Fibroblast of mammary gland (primary cell): ENCODE results near the gene ABHD11.
A peak's percentile ranks its signal among the peaks of the same experiment; 100 is the strongest.
"Not testable (repeated sequence)": the region's sequence is repeated elsewhere in the genome, so short reads cannot be mapped to it uniquely, and the experiment has no call there.

Experiments
- DNase-seq: peaks from one replicate; pipeline ENCODE4 v3.0.0-alpha.2; 2010; ENCODE audit warnings: low read depth
- H3K4me3 ChIP-seq: 2 replicates; pipeline ENCODE4 v1.5.1; 2011; ENCODE audit warnings: low read depth, mild to moderate bottlenecking, low read length, moderate library complexity; ENCODE audit not compliant: control insufficient read depth
- TF ChIP-seq, protein P1 (sequence below): conservative IDR thresholded peaks from 2 replicates; pipeline ENCODE4 v1.5.1; 2011; ENCODE audit warnings: low read depth, low read length, inconsistent platforms; ENCODE audit not compliant: control insufficient read depth, insufficient read depth

Gene ABHD11

DNA sequence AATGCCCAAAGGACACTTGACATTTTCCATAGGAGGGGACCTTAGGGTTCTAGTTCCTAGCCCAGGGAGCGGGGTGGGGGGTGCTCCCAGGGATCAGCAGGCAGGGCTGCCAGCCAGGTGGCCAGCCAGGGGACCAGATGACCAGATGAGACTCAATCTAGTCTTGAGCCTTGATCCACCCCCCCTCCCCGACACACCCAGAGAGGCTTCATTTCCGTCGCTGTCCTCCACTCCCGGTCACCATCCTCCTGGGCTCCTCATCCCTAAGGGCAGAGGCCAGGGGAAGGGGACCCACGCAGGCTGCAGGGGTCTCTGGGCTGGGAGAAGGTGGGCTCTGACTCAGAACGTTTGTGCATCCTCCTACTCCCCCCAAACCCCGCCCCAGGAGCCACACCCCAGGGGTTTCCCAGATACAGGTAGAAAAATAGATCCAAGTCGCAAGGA, 20.1 kb downstream of the ABHD11 start:
- TF ChIP-seq, protein P1, sequence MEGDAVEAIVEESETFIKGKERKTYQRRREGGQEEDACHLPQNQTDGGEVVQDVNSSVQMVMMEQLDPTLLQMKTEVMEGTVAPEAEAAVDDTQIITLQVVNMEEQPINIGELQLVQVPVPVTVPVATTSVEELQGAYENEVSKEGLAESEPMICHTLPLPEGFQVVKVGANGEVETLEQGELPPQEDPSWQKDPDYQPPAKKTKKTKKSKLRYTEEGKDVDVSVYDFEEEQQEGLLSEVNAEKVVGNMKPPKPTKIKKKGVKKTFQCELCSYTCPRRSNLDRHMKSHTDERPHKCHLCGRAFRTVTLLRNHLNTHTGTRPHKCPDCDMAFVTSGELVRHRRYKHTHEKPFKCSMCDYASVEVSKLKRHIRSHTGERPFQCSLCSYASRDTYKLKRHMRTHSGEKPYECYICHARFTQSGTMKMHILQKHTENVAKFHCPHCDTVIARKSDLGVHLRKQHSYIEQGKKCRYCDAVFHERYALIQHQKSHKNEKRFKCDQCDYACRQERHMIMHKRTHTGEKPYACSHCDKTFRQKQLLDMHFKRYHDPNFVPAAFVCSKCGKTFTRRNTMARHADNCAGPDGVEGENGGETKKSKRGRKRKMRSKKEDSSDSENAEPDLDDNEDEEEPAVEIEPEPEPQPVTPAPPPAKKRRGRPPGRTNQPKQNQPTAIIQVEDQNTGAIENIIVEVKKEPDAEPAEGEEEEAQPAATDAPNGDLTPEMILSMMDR = no peak
- no peak for DNase-seq
- peak overlapping the region; percentile 78 for H3K4me3 ChIP-seq

DNA sequence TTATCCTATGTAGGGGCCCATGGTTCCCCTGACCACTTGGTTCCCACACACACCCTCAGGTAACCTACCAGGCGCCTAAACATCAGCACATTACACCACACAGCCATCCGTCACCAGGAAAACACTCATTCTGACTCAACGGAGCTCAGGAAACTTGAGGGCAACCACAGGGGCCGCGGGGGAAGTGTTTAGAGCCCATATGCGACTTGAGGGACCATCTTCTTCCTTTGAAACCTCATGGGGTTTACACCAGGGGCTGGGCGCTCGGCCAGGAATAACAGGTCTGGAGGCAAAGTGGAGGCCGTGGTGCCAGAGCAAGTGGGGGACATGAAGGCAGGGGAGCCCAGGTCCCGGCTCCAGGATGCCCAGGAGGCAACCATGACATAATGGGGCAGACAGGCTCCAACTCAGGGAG, 20.6 kb downstream of the ABHD11 start:
- TF ChIP-seq, protein P1 = no peak
- DNase-seq = peak; percentile 92
- peak overlapping the region; percentile 78 for H3K4me3 ChIP-seq

DNA sequence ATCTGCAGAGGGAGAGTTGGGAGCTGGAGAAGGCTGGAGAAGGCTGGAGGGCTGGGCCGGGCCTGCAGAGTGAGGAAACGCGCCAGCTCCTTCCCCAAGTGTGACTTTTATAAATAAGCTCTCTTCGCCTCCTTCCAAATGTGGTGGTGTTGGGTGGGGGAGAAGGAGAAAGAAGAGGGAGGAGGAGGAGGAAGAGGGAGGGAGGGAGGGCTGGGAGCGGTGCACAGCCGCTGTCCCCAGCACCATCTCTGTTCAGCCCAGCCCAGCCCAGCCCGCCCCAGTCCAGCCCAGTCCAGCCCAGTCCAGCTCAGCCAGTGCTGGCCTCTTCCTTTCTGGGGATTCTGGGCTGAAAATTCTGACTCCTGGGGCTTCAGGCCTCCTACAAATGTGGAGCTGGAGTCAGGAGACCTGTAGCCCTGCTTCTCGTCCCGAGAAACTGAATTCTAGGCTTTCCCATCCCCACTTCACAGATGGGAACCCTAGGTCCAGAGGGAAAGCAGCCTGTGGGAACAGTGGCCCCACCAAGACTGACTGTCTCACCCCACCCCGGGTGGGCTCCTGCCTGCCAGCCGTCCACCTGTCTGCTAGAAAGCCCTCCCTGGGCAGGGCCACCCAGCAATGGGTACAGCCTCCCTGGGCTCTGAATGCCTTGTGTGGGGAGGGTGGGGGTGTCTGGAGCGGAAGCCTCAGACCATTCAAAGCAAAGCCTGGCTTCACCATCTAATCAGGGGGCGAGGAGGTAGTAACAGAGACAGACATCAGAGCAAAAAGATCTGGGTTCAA, 21.4 kb downstream of the ABHD11 start:
- peak; percentile 35 for DNase-seq
- peak overlapping the region; percentile 78 for H3K4me3 ChIP-seq
- TF ChIP-seq, protein P1 = no peak

DNA sequence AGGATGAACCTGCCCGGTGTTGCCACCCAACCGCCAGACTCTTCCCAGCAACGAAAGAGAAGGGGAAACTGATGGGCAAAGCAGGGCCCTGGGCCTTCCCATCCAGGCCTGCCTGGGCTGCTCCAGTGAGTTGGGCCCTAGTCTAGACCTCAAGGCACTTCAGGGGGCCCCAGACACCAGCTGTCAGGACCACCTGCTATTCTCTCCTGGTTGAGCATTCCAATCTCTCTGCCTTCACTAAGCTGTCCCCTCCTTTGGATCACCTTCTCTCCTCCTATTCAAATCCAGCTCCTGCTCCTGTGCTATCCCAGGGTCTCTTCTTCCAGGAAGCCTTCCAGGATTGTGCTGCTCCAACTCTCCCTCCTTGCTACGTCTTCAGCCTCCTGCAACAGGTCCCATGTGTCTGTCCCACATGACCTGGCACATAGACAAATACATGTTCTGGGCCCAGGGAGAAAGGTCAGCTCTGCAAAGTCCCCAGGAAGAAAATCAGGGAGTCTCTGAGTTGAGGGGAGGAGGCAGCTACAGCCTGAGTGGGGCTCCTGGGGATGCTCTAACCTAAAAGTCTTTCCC, 22.2 kb downstream of the ABHD11 start:
- TF ChIP-seq, protein P1 = no peak
- DNase-seq = peak; percentile 19
- H3K4me3 ChIP-seq = no peak overlapping the region

DNA sequence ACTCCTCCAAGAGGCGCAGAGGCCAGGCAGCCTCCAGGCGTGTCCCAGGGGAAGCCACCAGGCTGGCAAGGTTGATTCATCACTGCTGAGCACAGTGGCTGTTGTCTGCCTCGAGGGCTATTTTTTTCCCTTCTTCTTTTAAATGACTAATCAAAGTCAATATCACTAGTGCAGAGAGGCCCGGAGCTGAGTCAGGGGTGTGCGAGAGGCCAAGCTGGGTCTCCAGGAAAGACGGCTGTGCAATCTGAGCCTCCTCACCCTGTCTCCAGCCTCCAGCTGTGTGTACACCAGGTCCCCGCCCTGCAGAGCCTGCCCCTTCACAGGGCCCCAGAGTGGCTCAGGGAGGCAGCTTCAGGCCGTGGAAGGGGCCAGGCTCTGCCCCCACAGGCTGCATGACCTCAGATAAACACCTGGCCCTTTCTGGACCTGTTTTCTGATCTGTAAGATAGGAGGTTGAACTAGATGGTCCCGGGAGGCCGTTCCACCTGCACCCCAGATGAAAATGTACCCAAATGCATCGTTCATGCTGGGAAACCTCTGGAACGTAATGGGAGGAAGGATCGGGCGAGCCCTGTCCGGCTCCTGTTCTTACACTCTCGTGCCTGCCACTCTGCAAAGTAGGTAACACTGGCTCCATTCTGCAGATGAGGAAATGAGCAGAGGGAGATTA, 22.8 kb downstream of the ABHD11 start:
- H3K4me3 ChIP-seq = peak overlapping the region; percentile 1
- DNase-seq = peak; percentile 98
- TF ChIP-seq, protein P1 = no peak

DNA sequence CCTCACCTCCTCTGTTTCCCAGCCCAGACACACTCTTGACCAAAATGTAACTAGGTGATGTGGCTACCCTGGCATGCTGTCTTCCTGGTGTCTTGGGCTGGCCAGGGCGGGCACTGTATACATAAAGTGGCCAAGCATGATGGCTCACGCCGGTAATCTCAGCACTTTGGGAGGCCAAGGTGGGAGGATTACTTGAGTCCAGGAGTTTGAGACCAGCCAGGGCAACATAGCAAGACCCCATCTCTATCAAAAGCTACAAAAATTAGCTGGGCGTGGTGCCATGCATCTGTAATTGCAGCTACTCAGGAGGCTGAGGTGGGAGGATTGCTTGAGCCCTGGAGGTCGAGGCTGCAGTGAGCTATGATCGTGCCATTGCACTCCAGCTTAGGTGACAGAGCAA, 25.3 kb downstream of the ABHD11 start:
- not testable (repeated sequence) for H3K4me3 ChIP-seq, DNase-seq

DNA sequence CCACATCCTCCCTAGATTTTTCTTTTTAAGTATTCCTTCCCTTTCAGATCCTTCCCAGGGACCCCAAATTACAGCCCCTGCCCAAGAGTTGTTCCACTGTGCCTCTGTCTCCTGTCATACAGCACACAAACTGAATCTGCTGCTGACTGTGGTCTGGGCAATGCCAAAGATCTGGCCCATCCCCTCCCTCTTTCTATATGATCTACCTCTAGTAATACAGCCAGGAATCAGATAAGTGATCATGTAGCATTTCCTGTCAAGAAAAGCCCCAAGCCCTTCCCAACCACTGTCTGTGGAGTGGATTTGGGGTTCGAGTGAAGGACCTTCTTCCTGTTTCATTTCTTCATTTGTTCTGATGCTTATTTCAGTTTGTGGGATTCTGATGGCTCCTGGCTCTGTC, 25.8 kb downstream of the ABHD11 start:
- no peak for DNase-seq
- H3K4me3 ChIP-seq = no peak overlapping the region
- TF ChIP-seq, protein P1 = no peak
